Breast epithelium (tissue), 3 donors: ENCODE data around the gene SLC50A1.

ENCODE experiments used
- POLR2AphosphoS5 ChIP-seq, 3 donors: sonication (generic); formaldehyde crosslinking; IDR thresholded peaks; one replicate each; pipeline ENCODE4 v1.6.1; 2017; ENCODE audit warnings: antibody characterized with exemption in 3 of 3
- TF ChIP-seq, protein P1 (sequence below), 3 donors: fragments of 450-650 bp; IDR thresholded peaks; one replicate each; pipeline ENCODE4 v1.5.1; 2016 to 2017; ENCODE audit warnings: antibody characterized with exemption in 3 of 3, mild to moderate bottlenecking in 3 of 3, moderate library complexity in 3 of 3

DNA sequence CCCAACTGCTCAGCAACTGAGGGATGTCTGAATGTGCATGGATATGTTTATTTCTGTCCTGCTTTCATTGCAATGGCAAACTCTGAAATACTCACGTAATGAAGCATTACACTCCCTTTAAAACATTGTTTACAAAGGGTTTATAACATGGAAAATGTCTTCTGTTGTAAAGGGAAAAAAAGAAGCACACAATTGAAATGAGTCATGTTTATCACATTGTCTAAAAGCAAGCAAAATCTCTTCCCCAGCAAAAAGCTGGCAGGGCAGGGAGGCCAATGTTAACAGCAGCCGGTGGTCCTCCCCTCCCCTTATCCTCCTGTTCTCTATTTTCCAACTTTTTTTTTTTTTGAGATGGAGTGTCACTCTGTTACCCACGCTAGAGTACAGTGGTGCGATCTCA lies 11.9 kb upstream of the SLC50A1 start:
- TF ChIP-seq, protein P1, sequence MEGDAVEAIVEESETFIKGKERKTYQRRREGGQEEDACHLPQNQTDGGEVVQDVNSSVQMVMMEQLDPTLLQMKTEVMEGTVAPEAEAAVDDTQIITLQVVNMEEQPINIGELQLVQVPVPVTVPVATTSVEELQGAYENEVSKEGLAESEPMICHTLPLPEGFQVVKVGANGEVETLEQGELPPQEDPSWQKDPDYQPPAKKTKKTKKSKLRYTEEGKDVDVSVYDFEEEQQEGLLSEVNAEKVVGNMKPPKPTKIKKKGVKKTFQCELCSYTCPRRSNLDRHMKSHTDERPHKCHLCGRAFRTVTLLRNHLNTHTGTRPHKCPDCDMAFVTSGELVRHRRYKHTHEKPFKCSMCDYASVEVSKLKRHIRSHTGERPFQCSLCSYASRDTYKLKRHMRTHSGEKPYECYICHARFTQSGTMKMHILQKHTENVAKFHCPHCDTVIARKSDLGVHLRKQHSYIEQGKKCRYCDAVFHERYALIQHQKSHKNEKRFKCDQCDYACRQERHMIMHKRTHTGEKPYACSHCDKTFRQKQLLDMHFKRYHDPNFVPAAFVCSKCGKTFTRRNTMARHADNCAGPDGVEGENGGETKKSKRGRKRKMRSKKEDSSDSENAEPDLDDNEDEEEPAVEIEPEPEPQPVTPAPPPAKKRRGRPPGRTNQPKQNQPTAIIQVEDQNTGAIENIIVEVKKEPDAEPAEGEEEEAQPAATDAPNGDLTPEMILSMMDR (IDR thresholded peaks at IDR 0.05), result no peak
- no peak for TF ChIP-seq POLR2AphosphoS5 (IDR thresholded peaks at IDR 0.05)
